Cardiac muscle cell (in vitro differentiated cells and primary cell): Measurements from ENCODE around the gene MPL. TPM values are rescaled to one million over a fixed set of nuclear protein-coding genes. Genes with fewer than 3 reads are reported as not detected.

Experiments
- DNase-seq, 2 donors: peaks; one replicate each; pipeline versions ENCODE4 v3.0.0 to v3.0.0-alpha.2; 2010 to 2017; ENCODE audit warnings: low read depth in 1 of 2, low spot score in 1 of 2
- H3K27ac ChIP-seq: fragments of 200-600 bp; sonication (generic); 2 replicates; pipeline ENCODE4 v1.5.1; 2016
- H3K27me3 ChIP-seq: fragments of 200-600 bp; sonication (generic); 2 replicates; pipeline ENCODE4 v1.6.0; 2016; ENCODE audit warnings: control low read depth
- H3K36me3 ChIP-seq: fragments of 200-600 bp; sonication (generic); 2 replicates; pipeline ENCODE4 v1.5.1; 2016; ENCODE audit warnings: control low read depth
- H3K4me1 ChIP-seq: fragments of 200-600 bp; sonication (generic); 2 replicates; pipeline ENCODE4 v1.8.1; 2017; ENCODE audit warnings: low read depth, mild to moderate bottlenecking, mixed run types
- H3K4me3 ChIP-seq: fragments of 200-600 bp; sonication (generic); 2 replicates; pipeline ENCODE4 v1.5.1; 2016; ENCODE audit warnings: mild to moderate bottlenecking
- H3K9me3 ChIP-seq: fragments of 200-600 bp; sonication (generic); 2 replicates; pipeline ENCODE4 v1.5.1; 2017; ENCODE audit warnings: low read depth, mild to moderate bottlenecking, control low read depth
- CTCF ChIP-seq: IDR thresholded peaks from 2 replicates; pipeline ENCODE4 v1.5.1; 2012; ENCODE audit warnings: low read depth, mild to moderate bottlenecking, low read length
- polyA plus RNA-seq: library from polyadenylated mRNA; unstranded; fragments of >200 nt; fragmentation: Nextera tagmentation; extraction: Ambion mirVana; gene quantifications from 2 replicates; pipeline ENCODE4 v1.2.1, GENCODE V29; 2016
- total RNA-seq: library from RNA; depleted of rRNA; stranded (reverse); fragments of >200 nt; gene quantifications from 2 replicates; pipeline ENCODE4 v1.2.3, GENCODE V29; 2016

Gene MPL
- total and polyA plus RNA-seq, 2 experiments from 2014 or later = not detected

- Histone ChIP-seq H3K36me3 (no peaks in the 10 kb centered on the region), H3K4me3 (no peak overlapping the region), H3K9me3 (no peaks in the 10 kb centered on the region), H3K27me3 (no peaks in the 10 kb centered on the region), H3K4me1 (peaks cover 18% of the 10 kb centered on the region), H3K27ac (no peak overlapping the region)
- no peak for DNase-seq
- TF ChIP-seq CTCF = no peak
These were observed 2.9 kb downstream of the MPL start for GRCh38 chr1:43340559-43340958.

GRCh38 chr1:43344267-43344850, 6.7 kb downstream of the MPL start:
- no peaks in the 10 kb centered on the region for H3K9me3 ChIP-seq
- no peak overlapping the region for H3K4me3 ChIP-seq
- peak in 1 of 2 donors; percentile 22 for DNase-seq
- H3K36me3 ChIP-seq = no peaks in the 10 kb centered on the region
- peak overlapping the region; percentile 72 for H3K27ac ChIP-seq
- peaks cover 28% of the 10 kb centered on the region for H3K4me1 ChIP-seq
- H3K27me3 ChIP-seq = no peaks in the 10 kb centered on the region
- TF ChIP-seq CTCF = no peak

GRCh38 chr1:43345120-43345519, 7.5 kb downstream of the MPL start:
- no peaks in the 10 kb centered on the region for H3K9me3 ChIP-seq
- H3K36me3 ChIP-seq = no peaks in the 10 kb centered on the region
- no peak for TF ChIP-seq CTCF
- H3K27ac ChIP-seq = peak overlapping the region; percentile 72
- DNase-seq = no peak
- H3K27me3 ChIP-seq = no peaks in the 10 kb centered on the region
- peaks cover 30% of the 10 kb centered on the region for H3K4me1 ChIP-seq
- no peak overlapping the region for H3K4me3 ChIP-seq

- Histone ChIP-seq H3K4me1 (peaks cover 34% of the 10 kb centered on the region), H3K27me3 (no peaks in the 10 kb centered on the region), H3K36me3 (no peaks in the 10 kb centered on the region), H3K27ac (no peak overlapping the region), H3K4me3 (no peak overlapping the region), H3K9me3 (no peaks in the 10 kb centered on the region)
- TF ChIP-seq CTCF = no peak
- no peak for DNase-seq
These were observed 9.0 kb downstream of the MPL start for GRCh38 chr1:43346636-43347035.

GRCh38 chr1:43348343-43348808, 10.8 kb downstream of the MPL start:
- peaks cover 34% of the 10 kb centered on the region for H3K4me1 ChIP-seq
- no peak for TF ChIP-seq CTCF
- H3K9me3 ChIP-seq = no peaks in the 10 kb centered on the region
- DNase-seq = peak in 1 of 2 donors; percentile 39
- no peaks in the 10 kb centered on the region for H3K36me3 ChIP-seq
- H3K27ac ChIP-seq = peak overlapping the region; percentile 97
- H3K27me3 ChIP-seq = no peaks in the 10 kb centered on the region
- peak overlapping the region; percentile 38 for H3K4me3 ChIP-seq
